Sigmoid colon (tissue), 7 donors: Measurements from ENCODE around the gene PRR20G. TPM values are rescaled to one million over a fixed set of nuclear protein-coding genes. Genes with fewer than 3 reads are reported as not detected.

ENCODE experiments used
- DNase-seq: peaks from one replicate; pipeline ENCODE4 v3.0.0-alpha.2; 2019
- H3K27ac ChIP-seq, 4 donors: fragments of 200-600 bp; sonication (generic); one replicate each; pipeline ENCODE4 v1.5.1; 2016 to 2019; ENCODE audit warnings: mild to moderate bottlenecking in 1 of 4
- H3K27me3 ChIP-seq, 3 donors: fragments of 200-600 bp; sonication (generic); one replicate each; pipeline ENCODE4 v1.5.1; 2019; ENCODE audit warnings: mild to moderate bottlenecking in 1 of 3
- H3K36me3 ChIP-seq, 4 donors: fragments of 200-600 bp; sonication (generic); one replicate each; pipeline ENCODE4 v1.5.1; 2016 to 2019
- H3K4me1 ChIP-seq, 4 donors: fragments of 200-600 bp; sonication (generic); one replicate each; pipeline ENCODE4 v1.5.1; 2017 to 2019
- H3K4me3 ChIP-seq, 4 donors: fragments of 200-600 bp; sonication (generic); one replicate each; pipeline ENCODE4 v1.5.1; 2017 to 2019; ENCODE audit warnings: mild to moderate bottlenecking in 2 of 4, moderate library complexity in 1 of 4
- H3K9me3 ChIP-seq, 4 donors: fragments of 200-600 bp in 3 of 4; sonication (generic) in 3 of 4; one replicate each; pipeline versions ENCODE4 v1.5.1 to v1.6.1; 2013 to 2019
- EP300 ChIP-seq, 4 donors: sonication (generic); formaldehyde crosslinking; IDR thresholded peaks; one replicate each; pipeline ENCODE4 v1.6.1; 2017; ENCODE audit warnings: antibody characterized with exemption in 4 of 4
- POLR2A ChIP-seq, 2 donors: fragments of 450-650 bp; IDR thresholded peaks; one replicate each; pipeline ENCODE4 v1.6.1; 2016; ENCODE audit warnings: antibody characterized with exemption in 2 of 2, mild to moderate bottlenecking in 2 of 2, moderate library complexity in 2 of 2
- POLR2AphosphoS5 ChIP-seq, 4 donors: sonication (generic); formaldehyde crosslinking; IDR thresholded peaks; one replicate each; pipeline ENCODE4 v1.6.1; 2017; ENCODE audit warnings: antibody characterized with exemption in 4 of 4
- WGBS, 2 donors: extraction: QIAGEN DNeasy Blood & Tissue Kit; methylation state at CpG; one replicate each; pipeline ENCODE4 v1.1.7; 2013; 5-methylcytosine and 5-hydroxymethylcytosine counted together
- intact Hi-C: fragments of 100-400 bp; cut with DNase I; formaldehyde crosslinking; loops from one replicate; pipeline ENCODE4 v1.15.1; 2023
- polyA plus RNA-seq, 3 donors: library from polyadenylated mRNA; stranded (reverse); fragments of 200-250 nt; gene quantifications; one replicate each; pipeline ENCODE4 v1.2.3, GENCODE V29; 2013
- total RNA-seq, 4 donors: library from RNA; depleted of rRNA; stranded (reverse); fragments of >200 nt; gene quantifications; one replicate each; pipeline ENCODE4 v1.1.0, GENCODE V29; 2016
- TF ChIP-seq, protein P1 (sequence below), 4 experiments: fragments of 450-650 bp in 3 of 4; fragments of 200-600 bp in 1 of 4; IDR thresholded peaks; one replicate each; pipeline ENCODE4 v1.5.1; 2016 to 2019; ENCODE audit warnings: antibody characterized with exemption in 4 of 4, mild to moderate bottlenecking in 3 of 4, moderate library complexity in 2 of 4
- donor health status: healthy with polysubstance abuse.
- donor health status: Bipolar disorder and iron deficiency.
- donor health status: healthy.

The PRR20G gene
- total and polyA plus RNA-seq, 7 donors: not detected

- intact Hi-C loops: no loop called here
- DNase-seq: no peak
- 88 to 94% methylated on average over 2 of the region's 2 CpGs for WGBS, 2 donors
- Histone ChIP-seq H3K4me1 (no peaks in the 10 kb centered on the region), H3K27me3 (peaks cover 0 to 7% (median 0%) of the 10 kb centered on the region in 3 donors), H3K4me3 (no peak overlapping the region), H3K27ac (no peak overlapping the region), H3K36me3 (no peaks in the 10 kb centered on the region), H3K9me3 (peaks cover 0 to 10% (median 7%) of the 10 kb centered on the region in 4 donors)
- TF ChIP-seq EP300 (IDR thresholded peaks at IDR 0.05) (no peak), POLR2A (IDR thresholded peaks at IDR 0.05) (no peak), POLR2AphosphoS5 (IDR thresholded peaks at IDR 0.05) (no peak)
- TF ChIP-seq, protein P1, sequence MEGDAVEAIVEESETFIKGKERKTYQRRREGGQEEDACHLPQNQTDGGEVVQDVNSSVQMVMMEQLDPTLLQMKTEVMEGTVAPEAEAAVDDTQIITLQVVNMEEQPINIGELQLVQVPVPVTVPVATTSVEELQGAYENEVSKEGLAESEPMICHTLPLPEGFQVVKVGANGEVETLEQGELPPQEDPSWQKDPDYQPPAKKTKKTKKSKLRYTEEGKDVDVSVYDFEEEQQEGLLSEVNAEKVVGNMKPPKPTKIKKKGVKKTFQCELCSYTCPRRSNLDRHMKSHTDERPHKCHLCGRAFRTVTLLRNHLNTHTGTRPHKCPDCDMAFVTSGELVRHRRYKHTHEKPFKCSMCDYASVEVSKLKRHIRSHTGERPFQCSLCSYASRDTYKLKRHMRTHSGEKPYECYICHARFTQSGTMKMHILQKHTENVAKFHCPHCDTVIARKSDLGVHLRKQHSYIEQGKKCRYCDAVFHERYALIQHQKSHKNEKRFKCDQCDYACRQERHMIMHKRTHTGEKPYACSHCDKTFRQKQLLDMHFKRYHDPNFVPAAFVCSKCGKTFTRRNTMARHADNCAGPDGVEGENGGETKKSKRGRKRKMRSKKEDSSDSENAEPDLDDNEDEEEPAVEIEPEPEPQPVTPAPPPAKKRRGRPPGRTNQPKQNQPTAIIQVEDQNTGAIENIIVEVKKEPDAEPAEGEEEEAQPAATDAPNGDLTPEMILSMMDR (IDR thresholded peaks at IDR 0.05): no peak
Measured at GRCh38 chr3:127329631-127330285, 41.9 kb upstream of the PRR20G start.

GRCh38 chr3:127328421-127328820 lies 40.6 kb upstream of the PRR20G start:
- Histone ChIP-seq H3K27me3 (peaks cover 0 to 7% (median 0%) of the 10 kb centered on the region in 3 donors), H3K9me3 (peaks cover 0 to 8% (median 4%) of the 10 kb centered on the region in 4 donors), H3K27ac (no peak overlapping the region), H3K4me1 (no peaks in the 10 kb centered on the region), H3K36me3 (no peaks in the 10 kb centered on the region), H3K4me3 (no peak overlapping the region)
- intact Hi-C loops: no loop called here
- TF ChIP-seq POLR2A (IDR thresholded peaks at IDR 0.05) (no peak), POLR2AphosphoS5 (IDR thresholded peaks at IDR 0.05) (no peak), EP300 (IDR thresholded peaks at IDR 0.05) (no peak)
- TF ChIP-seq, protein P1 (IDR thresholded peaks at IDR 0.05): no peak
- DNase-seq: no peak

- Histone ChIP-seq H3K36me3 (no peaks in the 10 kb centered on the region), H3K27ac (no peak overlapping the region), H3K4me3 (no peak overlapping the region), H3K27me3 (peaks cover 0 to 3% (median 0%) of the 10 kb centered on the region in 3 donors), H3K4me1 (no peaks in the 10 kb centered on the region), H3K9me3 (peaks cover 0 to 5% (median 1%) of the 10 kb centered on the region in 4 donors)
- intact Hi-C loops: no loop called here
- DNase-seq: no peak
- TF ChIP-seq EP300 (IDR thresholded peaks at IDR 0.05): no peak
- no peak for TF ChIP-seq POLR2AphosphoS5 (IDR thresholded peaks at IDR 0.05)
- TF ChIP-seq POLR2A (IDR thresholded peaks at IDR 0.05): no peak
- TF ChIP-seq, protein P1 (IDR thresholded peaks at IDR 0.05): no peak
Measured at GRCh38 chr3:127326341-127326740, 38.5 kb upstream of the PRR20G start.

- TF ChIP-seq POLR2AphosphoS5 (IDR thresholded peaks at IDR 0.05) (no peak), EP300 (IDR thresholded peaks at IDR 0.05) (no peak), POLR2A (IDR thresholded peaks at IDR 0.05) (no peak)
- TF ChIP-seq, protein P1 (IDR thresholded peaks at IDR 0.05): no peak
- H3K4me3 ChIP-seq: no peak overlapping the region
- no peaks in the 10 kb centered on the region for H3K36me3 ChIP-seq
- DNase-seq: no peak
- WGBS, 2 donors: 97 to 98% methylated on average over 1 of the region's 1 CpG
- H3K27me3 ChIP-seq: no peaks in the 10 kb centered on the region
- H3K27ac ChIP-seq: no peak overlapping the region
- intact Hi-C loops: no loop called here
- H3K9me3 ChIP-seq: peaks cover 0 to 5% (median 1%) of the 10 kb centered on the region in 4 donors
- no peaks in the 10 kb centered on the region for H3K4me1 ChIP-seq
Measured at GRCh38 chr3:127325629-127325961, 37.7 kb upstream of the PRR20G start.
